ENCODE data around the gene FAP.

Gene FAP

GRCh38 chr2:162243294-162243693 is at the start of gene FAP:
Gene FAP (minus strand): TSS chr2:162243445. CDS start chr2:162243327, 118 bp downstream.
- H3K4me1 ChIP-seq (ENCODE audit: control insufficient read depth, insufficient read depth, low read length): no peaks in the 10 kb centered on the region
- H3K4me3 ChIP-seq (ENCODE audit: low read depth, low read length): no peak within 1 kb of the TSS
- TF ChIP-seq GLI2 (tag by site-specific recombination; IDR thresholded peaks at IDR 0.05; ENCODE audit: borderline replicate concordance, low read depth) (no peak), ZBTB26 (tag by site-specific recombination; optimal IDR thresholded peaks at IDR 0.05) (no peak), ZNF19 (tag by site-specific recombination; IDR thresholded peaks at IDR 0.05; ENCODE audit: low read depth) (no peak), ZFP37 (tag by site-specific recombination; IDR thresholded peaks at IDR 0.05) (no peak), ZBTB21 (tag by site-specific recombination; IDR thresholded peaks at IDR 0.05) (no peak), ZNF660 (tag by site-specific recombination; IDR thresholded peaks at IDR 0.05) (no peak), ZNF521 (tag by site-specific recombination; IDR thresholded peaks at IDR 0.05) (no peak), ZNF747 (tag by site-specific recombination; IDR thresholded peaks at IDR 0.05) (no peak), ZNF624 (tag by site-specific recombination; IDR thresholded peaks at IDR 0.05) (no peak), ZNF654 (tag by site-specific recombination; IDR thresholded peaks at IDR 0.05; ENCODE audit: low read depth) (no peak), ZNF37A (tag by site-specific recombination; IDR thresholded peaks at IDR 0.05) (no peak), ZNF280C (tag by site-specific recombination; IDR thresholded peaks at IDR 0.05) (no peak)
- TF ChIP-seq, protein P1, sequence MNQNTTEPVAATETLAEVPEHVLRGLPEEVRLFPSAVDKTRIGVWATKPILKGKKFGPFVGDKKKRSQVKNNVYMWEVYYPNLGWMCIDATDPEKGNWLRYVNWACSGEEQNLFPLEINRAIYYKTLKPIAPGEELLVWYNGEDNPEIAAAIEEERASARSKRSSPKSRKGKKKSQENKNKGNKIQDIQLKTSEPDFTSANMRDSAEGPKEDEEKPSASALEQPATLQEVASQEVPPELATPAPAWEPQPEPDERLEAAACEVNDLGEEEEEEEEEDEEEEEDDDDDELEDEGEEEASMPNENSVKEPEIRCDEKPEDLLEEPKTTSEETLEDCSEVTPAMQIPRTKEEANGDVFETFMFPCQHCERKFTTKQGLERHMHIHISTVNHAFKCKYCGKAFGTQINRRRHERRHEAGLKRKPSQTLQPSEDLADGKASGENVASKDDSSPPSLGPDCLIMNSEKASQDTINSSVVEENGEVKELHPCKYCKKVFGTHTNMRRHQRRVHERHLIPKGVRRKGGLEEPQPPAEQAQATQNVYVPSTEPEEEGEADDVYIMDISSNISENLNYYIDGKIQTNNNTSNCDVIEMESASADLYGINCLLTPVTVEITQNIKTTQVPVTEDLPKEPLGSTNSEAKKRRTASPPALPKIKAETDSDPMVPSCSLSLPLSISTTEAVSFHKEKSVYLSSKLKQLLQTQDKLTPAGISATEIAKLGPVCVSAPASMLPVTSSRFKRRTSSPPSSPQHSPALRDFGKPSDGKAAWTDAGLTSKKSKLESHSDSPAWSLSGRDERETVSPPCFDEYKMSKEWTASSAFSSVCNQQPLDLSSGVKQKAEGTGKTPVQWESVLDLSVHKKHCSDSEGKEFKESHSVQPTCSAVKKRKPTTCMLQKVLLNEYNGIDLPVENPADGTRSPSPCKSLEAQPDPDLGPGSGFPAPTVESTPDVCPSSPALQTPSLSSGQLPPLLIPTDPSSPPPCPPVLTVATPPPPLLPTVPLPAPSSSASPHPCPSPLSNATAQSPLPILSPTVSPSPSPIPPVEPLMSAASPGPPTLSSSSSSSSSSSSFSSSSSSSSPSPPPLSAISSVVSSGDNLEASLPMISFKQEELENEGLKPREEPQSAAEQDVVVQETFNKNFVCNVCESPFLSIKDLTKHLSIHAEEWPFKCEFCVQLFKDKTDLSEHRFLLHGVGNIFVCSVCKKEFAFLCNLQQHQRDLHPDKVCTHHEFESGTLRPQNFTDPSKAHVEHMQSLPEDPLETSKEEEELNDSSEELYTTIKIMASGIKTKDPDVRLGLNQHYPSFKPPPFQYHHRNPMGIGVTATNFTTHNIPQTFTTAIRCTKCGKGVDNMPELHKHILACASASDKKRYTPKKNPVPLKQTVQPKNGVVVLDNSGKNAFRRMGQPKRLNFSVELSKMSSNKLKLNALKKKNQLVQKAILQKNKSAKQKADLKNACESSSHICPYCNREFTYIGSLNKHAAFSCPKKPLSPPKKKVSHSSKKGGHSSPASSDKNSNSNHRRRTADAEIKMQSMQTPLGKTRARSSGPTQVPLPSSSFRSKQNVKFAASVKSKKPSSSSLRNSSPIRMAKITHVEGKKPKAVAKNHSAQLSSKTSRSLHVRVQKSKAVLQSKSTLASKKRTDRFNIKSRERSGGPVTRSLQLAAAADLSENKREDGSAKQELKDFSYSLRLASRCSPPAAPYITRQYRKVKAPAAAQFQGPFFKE (tag by site-specific recombination; IDR thresholded peaks at IDR 0.05; ENCODE audit: borderline replicate concordance): no peak
- TF ChIP-seq, protein P2, sequence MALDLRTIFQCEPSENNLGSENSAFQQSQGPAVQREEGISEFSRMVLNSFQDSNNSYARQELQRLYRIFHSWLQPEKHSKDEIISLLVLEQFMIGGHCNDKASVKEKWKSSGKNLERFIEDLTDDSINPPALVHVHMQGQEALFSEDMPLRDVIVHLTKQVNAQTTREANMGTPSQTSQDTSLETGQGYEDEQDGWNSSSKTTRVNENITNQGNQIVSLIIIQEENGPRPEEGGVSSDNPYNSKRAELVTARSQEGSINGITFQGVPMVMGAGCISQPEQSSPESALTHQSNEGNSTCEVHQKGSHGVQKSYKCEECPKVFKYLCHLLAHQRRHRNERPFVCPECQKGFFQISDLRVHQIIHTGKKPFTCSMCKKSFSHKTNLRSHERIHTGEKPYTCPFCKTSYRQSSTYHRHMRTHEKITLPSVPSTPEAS (tag by site-specific recombination; IDR thresholded peaks at IDR 0.05): no peak
- H3K27ac ChIP-seq (ENCODE audit: extremely low read depth, low read depth, low read length): no peak within 1 kb of the TSS
- no peaks in the 10 kb centered on the region for H3K36me3 ChIP-seq (ENCODE audit: control insufficient read depth in 2 of 2, insufficient read depth in 1 of 2, low read length in 2 of 2)
- POLR2A ChIA-PET: no interaction called here
- CTCF ChIA-PET: interaction anchor here (1.0 to 2.7 kb wide), 2 partner anchors 22 to 55 kb away, joined by 4 to 11 read pairs; no protein-coding TSS in a partner anchor
- H3K9me3 ChIP-seq (ENCODE audit: control insufficient read depth, insufficient read depth, low read depth, low read length): no peaks in the 10 kb centered on the region

- no peaks in the 10 kb centered on the region for H3K4me1 ChIP-seq (ENCODE audit: control insufficient read depth, insufficient read depth, low read length)
- H3K36me3 ChIP-seq (ENCODE audit: control insufficient read depth in 2 of 2, insufficient read depth in 1 of 2, low read length in 2 of 2): no peaks in the 10 kb centered on the region
- TF ChIP-seq ZNF211 (tag by site-specific recombination; IDR thresholded peaks at IDR 0.05; ENCODE audit: low read depth): no peak
- ChIA-PET CTCF (interaction anchor here (0.7 to 6.4 kb wide), 4 partner anchors 8 to 138 kb away, joined by 3 to 32 read pairs (median 4); no protein-coding TSS in a partner anchor), POLR2A (no interaction called here)
- H3K9me3 ChIP-seq (ENCODE audit: control insufficient read depth, insufficient read depth, low read depth, low read length): no peaks in the 10 kb centered on the region
- H3K4me3 ChIP-seq (ENCODE audit: low read depth, low read length): no peak overlapping the region
- H3K27ac ChIP-seq (ENCODE audit: extremely low read depth, low read depth, low read length): no peak overlapping the region
These were observed 48.5 kb upstream of the FAP start for GRCh38 chr2:162291748-162292147.

Data from HEK293 (cell line).